HG02642 (cell line): ENCODE results near the gene DMRT3.

Experiments used
- ATAC-seq: cut with Tn5 transposase; IDR thresholded peaks from one replicate; pipeline ENCODE4 v1.9.1; 2021; ENCODE audit warnings: mild to moderate bottlenecking; ENCODE audit not compliant: unreplicated experiment, poor library complexity

Gene DMRT3

GRCh38 chr9:976258-976942 lies at the start of gene DMRT3:
Gene DMRT3 (plus strand): TSS chr9:976655. CDS start chr9:977002, 347 bp downstream.
- no peak for ATAC-seq

- no peak for ATAC-seq
These were observed 49.5 kb upstream of the DMRT3 start for GRCh38 chr9:926976-927375.

- peak; percentile 74 for ATAC-seq
These were observed 48.0 kb upstream of the DMRT3 start for GRCh38 chr9:928363-929042.

- no peak for ATAC-seq
These were observed 46.7 kb upstream of the DMRT3 start for GRCh38 chr9:929719-930118.

GRCh38 chr9:933356-933755 lies 43.1 kb upstream of the DMRT3 start:
- ATAC-seq: no peak

- ATAC-seq: no peak
These were observed 41.0 kb upstream of the DMRT3 start for GRCh38 chr9:935348-935965.

GRCh38 chr9:942805-943580 lies 33.5 kb upstream of the DMRT3 start:
- ATAC-seq: no peak

- ATAC-seq: no peak
These were observed 28.5 kb upstream of the DMRT3 start for GRCh38 chr9:947985-948384.

GRCh38 chr9:948497-948896 lies 28.0 kb upstream of the DMRT3 start:
- no peak for ATAC-seq

GRCh38 chr9:950139-950538 lies 26.3 kb upstream of the DMRT3 start:
- ATAC-seq: no peak

GRCh38 chr9:952546-952945 lies 23.9 kb upstream of the DMRT3 start:
- no peak for ATAC-seq

- ATAC-seq: no peak
These were observed 17.4 kb upstream of the DMRT3 start for GRCh38 chr9:959105-959504.

GRCh38 chr9:959914-960313 lies 16.5 kb upstream of the DMRT3 start:
- no peak for ATAC-seq

GRCh38 chr9:962023-962422 lies 14.4 kb upstream of the DMRT3 start:
- no peak for ATAC-seq

- no peak for ATAC-seq
These were observed 11.0 kb upstream of the DMRT3 start for GRCh38 chr9:965497-965896.

GRCh38 chr9:966870-967269 lies 9.6 kb upstream of the DMRT3 start:
- ATAC-seq: no peak

GRCh38 chr9:967436-967835 lies 9.0 kb upstream of the DMRT3 start:
- no peak for ATAC-seq

- no peak for ATAC-seq
These were observed 8.4 kb upstream of the DMRT3 start for GRCh38 chr9:967903-968641.

- ATAC-seq: no peak
These were observed 6.9 kb upstream of the DMRT3 start for GRCh38 chr9:969310-970150.
